HAP-1 (cell line): Measurements from ENCODE around the gene ZNF839.
"Not testable (repeated sequence)": the region's sequence is repeated elsewhere in the genome, so short reads cannot be mapped to it uniquely, and the experiment has no call there.

Experiments
- DNase-seq, 2 experiments: peaks; one replicate each; pipeline ENCODE4 v3.0.0-alpha.2; 2016 to 2020; ENCODE audit warnings: low spot score in 2 of 2
- H3K27me3 ChIP-seq: fragments of 250-450 bp; sonication (Bioruptor Pico); 2 replicates; pipeline ENCODE4 v1.5.1; 2020; ENCODE audit warnings: low read depth, mild to moderate bottlenecking, moderate library complexity
- H3K36me3 ChIP-seq: fragments of 250-450 bp; sonication (Bioruptor Pico); replicated peaks from 2 replicates; pipeline ENCODE4 v1.5.1; 2020; ENCODE audit warnings: mild to moderate bottlenecking
- H3K4me1 ChIP-seq: fragments of 250-450 bp; sonication (Bioruptor Pico); 2 replicates; pipeline ENCODE4 v1.5.1; 2020; ENCODE audit warnings: mild to moderate bottlenecking
- H3K4me3 ChIP-seq: fragments of 250-450 bp; sonication (Bioruptor Pico); 2 replicates; pipeline ENCODE4 v1.5.1; 2020; ENCODE audit warnings: mild to moderate bottlenecking, moderate library complexity
- H3K9me3 ChIP-seq: fragments of 250-450 bp; sonication (Bioruptor Pico); 2 replicates; pipeline ENCODE4 v1.5.1; 2020; ENCODE audit warnings: mild to moderate bottlenecking, moderate library complexity
- in situ Hi-C: fragments of 300-500 bp; cut with MboI; formaldehyde crosslinking; loops from 3 replicates; pipeline ENCODE4 v1.14.3; 2020; ENCODE audit warnings: low sequenced_read_pairs, inconsistent platforms, mixed read lengths

The ZNF839 gene

GRCh38 chr14:102293781-102294180, 25.8 kb upstream of the ZNF839 start:
- Histone ChIP-seq H3K9me3 (no peaks in the 10 kb centered on the region), H3K4me3 (no peak overlapping the region), H3K27me3 (no peaks in the 10 kb centered on the region), H3K4me1 (peaks cover 12% of the 10 kb centered on the region), H3K36me3 (no peaks in the 10 kb centered on the region)
- no peak for DNase-seq
- in situ Hi-C loops = no loop called here

- peak; percentile 34 to 63 for DNase-seq
- no peaks in the 10 kb centered on the region for H3K9me3 ChIP-seq
- no peak overlapping the region for H3K4me3 ChIP-seq
- H3K27me3 ChIP-seq = no peaks in the 10 kb centered on the region
- in situ Hi-C loops = no loop called here
- peaks cover 12% of the 10 kb centered on the region for H3K4me1 ChIP-seq
- no peaks in the 10 kb centered on the region for H3K36me3 ChIP-seq
Measured at GRCh38 chr14:102295270-102295669, 24.3 kb upstream of the ZNF839 start.

- no peaks in the 10 kb centered on the region for H3K27me3 ChIP-seq
- H3K9me3 ChIP-seq = no peaks in the 10 kb centered on the region
- peaks cover 12% of the 10 kb centered on the region for H3K4me1 ChIP-seq
- H3K36me3 ChIP-seq = no peaks in the 10 kb centered on the region
- no peak for DNase-seq
- in situ Hi-C loops = no loop called here
- no peak overlapping the region for H3K4me3 ChIP-seq
Measured at GRCh38 chr14:102297436-102298170, 21.9 kb upstream of the ZNF839 start.

GRCh38 chr14:102298303-102299070, 21.1 kb upstream of the ZNF839 start:
- in situ Hi-C loops, H3K4me3 ChIP-seq, H3K9me3 ChIP-seq, H3K27me3 ChIP-seq, H3K36me3 ChIP-seq, DNase-seq: not testable (repeated sequence)
- peaks cover 12% of the 10 kb centered on the region for H3K4me1 ChIP-seq

- Histone ChIP-seq H3K36me3 (no peaks in the 10 kb centered on the region), H3K9me3 (no peaks in the 10 kb centered on the region), H3K27me3 (no peaks in the 10 kb centered on the region), H3K4me1 (peaks cover 10% of the 10 kb centered on the region), H3K4me3 (no peak overlapping the region)
- DNase-seq = no peak
- in situ Hi-C loops = loop anchor here (25.0 kb wide), 1 partner anchor 166 kb away; the partner anchor contains the start of gene WDR20
Measured at GRCh38 chr14:102303664-102304063, 15.9 kb upstream of the ZNF839 start.

GRCh38 chr14:102304611-102305506, 14.7 kb upstream of the ZNF839 start, which contains the start of gene MOK:
Gene MOK (minus strand): TSS chr14:102305164. CDS start chr14:102304968, 196 bp downstream.
- H3K4me1 ChIP-seq = peaks cover 10% of the 10 kb centered on the region
- no peaks in the 10 kb centered on the region for H3K9me3 ChIP-seq
- no peaks in the 10 kb centered on the region for H3K27me3 ChIP-seq
- no peaks in the 10 kb centered on the region for H3K36me3 ChIP-seq
- peak within 1 kb of the TSS; percentile 65 for H3K4me3 ChIP-seq
- in situ Hi-C loops = loop anchor here (25.0 kb wide), 1 partner anchor 168 kb away; the partner anchor contains the start of gene WDR20
- DNase-seq = peak; percentile 95 to 97

- Histone ChIP-seq H3K4me1 (peaks cover 41% of the 10 kb centered on the region), H3K36me3 (no peaks in the 10 kb centered on the region), H3K4me3 (peak overlapping the region; percentile 37), H3K27me3 (no peaks in the 10 kb centered on the region), H3K9me3 (no peaks in the 10 kb centered on the region)
- DNase-seq = peak; percentile 83 to 89
- in situ Hi-C loops = loop anchor here (5.0 to 25.0 kb wide), 4 partner anchors 77 to 352 kb away; partner anchors contain the start of genes DYNC1H1 and WDR20
Measured at GRCh38 chr14:102314242-102315011, 5.1 kb upstream of the ZNF839 start.

- Histone ChIP-seq H3K9me3 (no peaks in the 10 kb centered on the region), H3K4me3 (no peak overlapping the region), H3K27me3 (no peaks in the 10 kb centered on the region), H3K4me1 (peaks cover 41% of the 10 kb centered on the region), H3K36me3 (no peaks in the 10 kb centered on the region)
- in situ Hi-C loops = loop anchor here (5.0 to 25.0 kb wide), 3 partner anchors 178 to 353 kb away; partner anchors contain the start of genes DYNC1H1 and WDR20
- peak; percentile 60 to 65 for DNase-seq
Measured at GRCh38 chr14:102315121-102315520, 4.4 kb upstream of the ZNF839 start.

- no peaks in the 10 kb centered on the region for H3K27me3 ChIP-seq
- H3K4me1 ChIP-seq = peaks cover 41% of the 10 kb centered on the region
- in situ Hi-C loops = loop anchor here (5.0 to 25.0 kb wide), 3 partner anchors 179 to 354 kb away; partner anchors contain the start of genes DYNC1H1 and WDR20
- H3K4me3 ChIP-seq = peak overlapping the region; percentile 41
- H3K9me3 ChIP-seq = no peaks in the 10 kb centered on the region
- peak; percentile 59 to 75 for DNase-seq
- H3K36me3 ChIP-seq = no peaks in the 10 kb centered on the region
Measured at GRCh38 chr14:102316338-102316742, 3.2 kb upstream of the ZNF839 start.

GRCh38 chr14:102316743-102317563, 2.6 kb upstream of the ZNF839 start:
- in situ Hi-C loops = loop anchor here (5.0 to 25.0 kb wide), 3 partner anchors 180 to 355 kb away; partner anchors contain the start of genes DYNC1H1 and WDR20
- DNase-seq = peak; percentile 94 to 96
- Histone ChIP-seq H3K4me3 (peak overlapping the region; percentile 41), H3K4me1 (peaks cover 41% of the 10 kb centered on the region), H3K9me3 (no peaks in the 10 kb centered on the region), H3K36me3 (no peaks in the 10 kb centered on the region), H3K27me3 (no peaks in the 10 kb centered on the region)

GRCh38 chr14:102317564-102318248, 1.8 kb upstream of the ZNF839 start:
- Histone ChIP-seq H3K4me3 (peak overlapping the region; percentile 41), H3K9me3 (no peaks in the 10 kb centered on the region), H3K4me1 (peaks cover 41% of the 10 kb centered on the region), H3K36me3 (0 out of 2 replicates have a peak, but pooled peaks cover 3% of the 10 kb centered on the region), H3K27me3 (no peaks in the 10 kb centered on the region)
- peak; percentile 28 to 57 for DNase-seq
- in situ Hi-C loops = loop anchor here (5.0 to 25.0 kb wide), 3 partner anchors 180 to 355 kb away; partner anchors contain the start of genes DYNC1H1 and WDR20
